Endometrial microvascular endothelial cells (primary cell): ENCODE results near the gene CCDC85C. TPM values are rescaled to one million over a fixed set of nuclear protein-coding genes. Genes with fewer than 3 reads are reported as not detected.

Experiments used
- in situ Hi-C: cut with HindIII; loops from 2 replicates; pipeline ENCODE4 v1.10.0; 2017; ENCODE audit warnings: low sequenced_read_pairs, low pct_unique_long_range_greater_than_20kb; ENCODE audit errors: inconsistent ontology term
- total RNA-seq: library from RNA; depleted of rRNA; stranded (reverse); fragments of >200 nt; gene quantifications from one replicate; pipeline ENCODE4 v1.2.3, GENCODE V29; 2015; ENCODE audit errors: inconsistent ontology term

The CCDC85C gene
- total RNA-seq, 1 donor from 2014 or later = 21.9 TPM

GRCh38 chr14:99475179-99475578 lies 128.8 kb downstream of the CCDC85C start:
- in situ Hi-C loops = no loop called here

DNA sequence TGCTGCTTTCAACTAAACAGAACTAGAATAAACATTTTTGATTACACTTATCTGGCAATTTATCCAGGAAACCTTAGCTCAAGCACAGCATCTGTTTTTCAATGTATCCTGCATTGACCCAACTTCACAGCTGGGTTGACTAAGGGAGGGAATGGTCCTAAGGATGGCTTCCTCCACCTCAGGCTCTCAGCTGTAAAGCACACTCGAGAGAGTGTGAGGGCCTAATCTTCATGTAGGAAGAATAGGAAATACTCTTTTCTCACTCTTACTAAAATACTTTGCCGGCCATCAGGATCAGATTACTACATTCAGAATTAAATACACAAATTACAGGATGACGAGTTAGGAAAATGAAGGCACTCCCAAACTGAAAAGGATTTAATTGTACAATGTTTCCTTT lies 130.5 kb downstream of the CCDC85C start:
- in situ Hi-C loops = no loop called here

GRCh38 chr14:99472937-99473336 lies 131.1 kb downstream of the CCDC85C start:
- in situ Hi-C loops = no loop called here

DNA sequence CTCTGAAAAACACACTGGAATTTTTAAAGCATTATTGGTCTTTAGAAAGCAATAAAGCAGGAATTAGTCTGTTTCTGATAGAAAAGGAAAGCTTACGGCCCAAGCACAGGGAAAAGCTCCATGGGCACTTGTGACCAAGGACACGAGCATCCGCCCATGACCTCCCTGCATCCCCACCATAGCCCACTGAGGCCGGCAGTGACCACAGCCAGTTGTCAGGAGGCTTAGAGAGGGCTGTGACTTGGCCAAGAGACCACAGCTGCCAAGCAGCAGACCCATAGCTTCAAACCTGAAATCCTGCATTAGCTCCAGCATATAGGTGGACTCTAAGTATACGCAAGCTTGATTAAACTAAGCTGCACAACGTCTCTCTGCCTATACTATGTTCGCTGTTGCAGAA lies 132.3 kb downstream of the CCDC85C start:
- in situ Hi-C loops = no loop called here

- in situ Hi-C loops = no loop called here
These were observed 135.0 kb downstream of the CCDC85C start for GRCh38 chr14:99468836-99469592.

DNA sequence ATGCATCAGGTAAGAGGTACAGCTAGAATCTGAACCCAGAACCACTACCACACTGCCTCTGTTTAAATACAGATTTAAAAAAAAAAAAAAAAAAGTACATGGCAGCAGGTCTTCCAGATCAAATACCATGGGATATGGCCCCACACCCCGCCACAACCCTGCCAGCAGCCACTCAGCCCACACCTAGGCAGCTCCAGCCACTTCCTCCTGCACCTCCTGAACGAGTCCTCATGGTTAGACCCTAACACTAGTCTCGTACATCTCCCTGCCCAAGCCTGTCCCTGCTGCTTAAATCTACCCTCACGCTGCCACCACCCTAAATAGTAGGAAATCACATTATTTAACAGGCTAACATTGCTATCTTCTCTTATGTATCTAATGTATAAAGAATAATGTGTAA lies 135.9 kb downstream of the CCDC85C start:
- in situ Hi-C loops = no loop called here

GRCh38 chr14:99467336-99468078 lies 136.5 kb downstream of the CCDC85C start:
- in situ Hi-C loops = no loop called here

DNA sequence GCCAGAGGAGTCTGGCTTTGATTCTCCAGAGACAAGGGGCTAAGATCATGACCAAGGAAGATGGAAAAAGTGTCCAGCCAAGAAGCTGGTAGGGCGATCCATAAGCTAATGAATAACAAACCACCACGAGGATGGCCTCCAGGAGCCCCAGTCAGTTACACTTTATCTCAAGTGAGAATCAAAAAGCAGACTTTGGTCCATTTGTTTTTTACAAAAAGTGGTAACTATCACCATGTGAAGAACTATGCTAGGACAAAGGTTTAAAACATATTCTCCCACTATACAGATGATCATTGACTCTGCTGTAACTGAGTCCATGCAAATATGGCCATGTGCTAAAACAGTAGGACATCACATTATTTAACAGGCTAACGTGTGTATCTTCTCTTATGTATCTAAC lies 137.2 kb downstream of the CCDC85C start:
- in situ Hi-C loops = no loop called here

GRCh38 chr14:99465288-99465687 lies 138.7 kb downstream of the CCDC85C start:
- in situ Hi-C loops = no loop called here

- in situ Hi-C loops = no loop called here
These were observed 140.0 kb downstream of the CCDC85C start for GRCh38 chr14:99463974-99464373.

DNA sequence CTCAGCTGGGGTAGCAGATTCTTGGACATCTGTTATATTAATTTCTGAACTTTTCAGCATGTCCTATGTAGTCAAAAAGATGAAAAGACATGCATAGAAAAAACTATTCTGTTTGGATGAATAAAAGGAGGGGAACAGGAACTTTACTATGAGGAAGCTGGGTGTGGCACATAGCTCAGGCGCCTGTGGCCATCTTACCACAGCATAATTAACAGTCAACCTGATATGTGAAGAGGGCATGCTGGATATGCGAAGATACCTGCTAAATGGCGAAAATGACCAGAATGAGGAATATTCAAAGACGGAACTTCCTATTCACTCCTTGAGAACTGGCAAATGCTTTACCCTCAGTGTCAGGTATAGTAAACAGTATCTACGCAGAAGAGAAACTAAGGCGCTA lies 141.8 kb downstream of the CCDC85C start:
- in situ Hi-C loops = no loop called here

GRCh38 chr14:99461411-99462085 lies 142.5 kb downstream of the CCDC85C start:
- in situ Hi-C loops = no loop called here

GRCh38 chr14:99460793-99461192 lies 143.2 kb downstream of the CCDC85C start:
- in situ Hi-C loops = no loop called here

- in situ Hi-C loops = no loop called here
These were observed 144.4 kb downstream of the CCDC85C start for GRCh38 chr14:99459481-99460100.

DNA sequence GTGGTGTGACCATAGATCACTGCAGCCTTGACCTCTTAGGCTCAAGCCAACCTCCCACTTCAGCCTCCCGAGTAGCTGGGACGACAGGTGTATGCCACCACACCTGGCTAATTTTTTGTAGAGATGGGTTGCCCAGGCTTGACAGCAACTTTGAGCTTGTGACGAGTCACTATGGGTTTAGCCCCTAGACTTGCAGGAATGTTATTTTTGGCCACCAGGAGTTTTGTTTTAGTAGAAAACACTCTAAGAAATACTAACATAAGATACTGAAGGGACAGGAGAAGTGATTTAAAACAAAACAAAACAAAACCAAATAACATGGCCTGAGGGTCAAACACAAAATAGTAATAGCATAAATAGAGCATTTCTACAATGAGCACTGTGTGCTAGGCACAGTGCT lies 149.8 kb downstream of the CCDC85C start:
- in situ Hi-C loops = no loop called here

DNA sequence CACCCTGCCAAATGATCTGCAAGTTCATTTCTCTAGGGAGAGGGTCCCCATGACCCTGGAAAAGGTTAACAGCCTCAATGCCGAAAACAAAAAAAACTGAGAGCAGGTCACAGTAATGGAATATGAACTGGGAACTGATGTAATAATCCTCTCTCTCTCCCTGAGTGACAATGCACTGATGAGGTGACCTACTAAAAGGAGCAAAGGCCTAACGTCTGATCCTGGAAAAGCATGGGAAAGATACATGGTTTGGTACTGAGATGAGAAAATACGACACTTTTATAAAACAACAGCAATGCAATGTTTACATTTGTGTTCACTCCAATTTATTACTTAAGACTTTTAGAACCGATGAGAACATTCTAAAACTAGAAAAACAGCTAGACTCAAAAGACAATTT lies 151.0 kb downstream of the CCDC85C start:
- in situ Hi-C loops = no loop called here

GRCh38 chr14:99451234-99451633 lies 152.8 kb downstream of the CCDC85C start:
- in situ Hi-C loops = no loop called here

- in situ Hi-C loops = no loop called here
These were observed 153.7 kb downstream of the CCDC85C start for GRCh38 chr14:99450266-99450665.
